Neuronal stem cell (in vitro differentiated cells): ENCODE data around the gene PRTG.

ENCODE experiments used
- DNase-seq: peaks from one replicate; pipeline ENCODE4 v3.0.0-alpha.2; 2013; ENCODE audit warnings: low spot score
- H2AFZ ChIP-seq: one replicate; pipeline ENCODE4 v1.6.1; 2013; ENCODE audit warnings: mild to moderate bottlenecking, low read length, inconsistent platforms
- H2AK5ac ChIP-seq: 2 replicates; pipeline ENCODE4 v1.6.1; 2013; ENCODE audit warnings: low read depth, mild to moderate bottlenecking, inconsistent platforms, low read length, moderate library complexity, mixed read lengths
- H2BK120ac ChIP-seq: 2 replicates; pipeline ENCODE4 v1.6.1; 2013; ENCODE audit warnings: low read depth, mild to moderate bottlenecking, inconsistent platforms, low read length, moderate library complexity, mixed read lengths
- H2BK12ac ChIP-seq: one replicate; pipeline ENCODE4 v1.6.1; 2013; ENCODE audit warnings: low read length, inconsistent platforms
- H2BK15ac ChIP-seq: 2 replicates; pipeline ENCODE4 v1.6.1; 2013; ENCODE audit warnings: mild to moderate bottlenecking, low read length, inconsistent platforms, mixed read lengths
- H2BK5ac ChIP-seq: one replicate; pipeline ENCODE4 v1.6.1; 2013; ENCODE audit warnings: inconsistent platforms, mild to moderate bottlenecking, low read length, moderate library complexity
- H3K14ac ChIP-seq: one replicate; pipeline ENCODE4 v1.6.1; 2013; ENCODE audit warnings: low read length, inconsistent platforms
- H3K18ac ChIP-seq: 2 replicates; pipeline ENCODE4 v1.6.1; 2013; ENCODE audit warnings: low read length, inconsistent platforms
- H3K23ac ChIP-seq: 2 replicates; pipeline ENCODE4 v1.6.1; 2013; ENCODE audit warnings: low read depth, mild to moderate bottlenecking, mixed read lengths, low read length, inconsistent platforms; ENCODE audit not compliant: poor library complexity
- H3K27ac ChIP-seq: replicated peaks from 3 replicates; pipeline ENCODE4 v1.5.1; 2013; ENCODE audit warnings: low read length, inconsistent platforms
- H3K27me3 ChIP-seq, 3 experiments: 2 replicates each; pipeline ENCODE4 v1.6.1; 2013; ENCODE audit warnings: low read length in 3 of 3, mild to moderate bottlenecking in 2 of 3, inconsistent platforms in 1 of 3, low read depth in 1 of 3, mixed read lengths in 1 of 3, moderate library complexity in 1 of 3; ENCODE audit not compliant: control insufficient read depth in 3 of 3, insufficient read depth in 3 of 3
- H3K36me3 ChIP-seq, 2 donors: replicated peaks in 1 of 2; 2 replicates each; pipeline ENCODE4 v1.6.1; 2013; ENCODE audit warnings: low read length in 2 of 2; ENCODE audit not compliant: control insufficient read depth in 2 of 2, insufficient read depth in 2 of 2
- H3K4ac ChIP-seq: 2 replicates; pipeline ENCODE4 v1.6.1; 2013; ENCODE audit warnings: inconsistent platforms, mild to moderate bottlenecking, low read length, moderate library complexity
- H3K4me1 ChIP-seq, 2 donors: 1 replicate in 1 of 2; 2 replicates in 1 of 2; pipeline ENCODE4 v1.6.1; 2013; ENCODE audit warnings: low read length in 2 of 2, low read depth in 1 of 2; ENCODE audit not compliant: control insufficient read depth in 2 of 2, insufficient read depth in 1 of 2
- H3K4me2 ChIP-seq: one replicate; pipeline ENCODE4 v1.6.1; 2013; ENCODE audit warnings: mild to moderate bottlenecking, low read length, inconsistent platforms; ENCODE audit not compliant: insufficient read depth, poor library complexity, severe bottlenecking
- H3K4me3 ChIP-seq, 2 donors: 2 replicates each; pipeline ENCODE4 v1.5.1; 2013; ENCODE audit warnings: low read length in 2 of 2, mild to moderate bottlenecking in 2 of 2, inconsistent platforms in 1 of 2, moderate library complexity in 1 of 2
- H3K79me1 ChIP-seq: one replicate; pipeline ENCODE4 v1.6.1; 2013; ENCODE audit warnings: low read depth, mild to moderate bottlenecking, inconsistent platforms, low read length, moderate library complexity
- H3K9ac ChIP-seq: one replicate; pipeline ENCODE4 v1.6.1; 2013; ENCODE audit warnings: mild to moderate bottlenecking, low read depth, low read length, inconsistent platforms; ENCODE audit not compliant: poor library complexity
- H3K9me3 ChIP-seq, 2 donors: replicated peaks in 1 of 2; 2 replicates each; pipeline versions ENCODE3 to v1.6.1; 2013; ENCODE audit warnings: low read length in 2 of 2, mild to moderate bottlenecking in 2 of 2, inconsistent platforms in 1 of 2, low read depth in 1 of 2, mixed read lengths in 1 of 2, moderate library complexity in 1 of 2; ENCODE audit not compliant: control insufficient read depth in 2 of 2, insufficient read depth in 1 of 2
- H4K8ac ChIP-seq: one replicate; pipeline ENCODE4 v1.6.1; 2013; ENCODE audit warnings: low read depth, mild to moderate bottlenecking, inconsistent platforms, low read length, moderate library complexity
- H4K91ac ChIP-seq: one replicate; pipeline ENCODE4 v1.6.1; 2013; ENCODE audit warnings: low read length, low read depth, mild to moderate bottlenecking, inconsistent platforms; ENCODE audit not compliant: poor library complexity
- WGBS, 2 donors: extraction: QIAGEN DNeasy Blood & Tissue Kit; methylation state at CpG; one replicate each; pipeline ENCODE4 v1.1.7; 2013; ENCODE audit warnings: missing lambda C conversion rate in 2 of 2, mixed read lengths in 1 of 2; ENCODE audit not compliant: insufficient read length in 2 of 2, insufficient replicate concordance in 1 of 2; ENCODE audit errors: extremely low coverage in 2 of 2; 5-methylcytosine and 5-hydroxymethylcytosine counted together

Gene PRTG

GRCh38 chr15:55638764-55639163 lies 104.2 kb downstream of the PRTG start:
- Histone ChIP-seq H3K9ac (no peak overlapping the region), H2BK5ac (no peak overlapping the region), H3K4ac (no peak overlapping the region), H3K27ac (no peak overlapping the region), H2BK120ac (no peak overlapping the region), H2BK12ac (no peak overlapping the region), H3K36me3 (peaks cover 38 to 97% of the 10 kb centered on the region in 2 donors), H3K4me3 (no peak overlapping the region), H3K14ac (no peak overlapping the region), H3K23ac (no peak overlapping the region), H4K8ac (no peak overlapping the region), H3K79me1 (no peaks in the 10 kb centered on the region), H2BK15ac (no peak overlapping the region), H3K4me1 (no peaks in the 10 kb centered on the region), H2AK5ac (no peak overlapping the region), H3K18ac (no peak overlapping the region), H4K91ac (no peak overlapping the region), H3K27me3 (no peaks in the 10 kb centered on the region), H2AFZ (no peak overlapping the region), H3K9me3 (no peaks in the 10 kb centered on the region), H3K4me2 (no peak overlapping the region)
- WGBS, 2 donors, result no CpG with 5 or more reads among the region's 1 CpG
- no peak for DNase-seq

DNA sequence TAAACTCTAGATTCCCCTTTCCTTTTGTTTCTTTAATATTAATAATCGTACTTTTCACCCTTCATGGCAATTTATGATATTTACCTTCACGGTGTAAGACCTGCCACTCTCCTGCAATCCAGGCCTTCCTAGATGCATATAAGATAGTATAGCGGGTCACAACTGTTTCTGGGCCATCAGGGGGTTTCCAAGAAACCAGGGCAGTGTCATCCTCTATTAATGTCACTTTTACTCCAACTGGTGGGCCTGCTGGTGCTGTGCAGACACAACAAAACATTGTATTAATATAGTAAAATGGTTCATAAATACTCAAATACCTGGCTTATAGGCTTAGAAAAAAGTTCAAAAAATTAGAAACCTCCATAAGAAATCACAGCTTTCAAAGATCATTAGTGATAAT lies 105.9 kb downstream of the PRTG start:
- no peaks in the 10 kb centered on the region for H3K4me1 ChIP-seq
- H2AK5ac ChIP-seq, result no peak overlapping the region
- H3K4ac ChIP-seq, result no peak overlapping the region
- no peak overlapping the region for H3K14ac ChIP-seq
- no peak overlapping the region for H3K9ac ChIP-seq
- no peak overlapping the region for H3K23ac ChIP-seq
- no peak overlapping the region for H3K4me3 ChIP-seq
- H4K91ac ChIP-seq, result no peak overlapping the region
- H3K36me3 ChIP-seq, result peaks cover 42 to 97% of the 10 kb centered on the region in 2 donors
- no peak overlapping the region for H2BK120ac ChIP-seq
- no peak overlapping the region for H2BK12ac ChIP-seq
- H2BK15ac ChIP-seq, result no peak overlapping the region
- no peaks in the 10 kb centered on the region for H3K79me1 ChIP-seq
- WGBS, 2 donors, result 100% methylated on average over 1 of the region's 3 CpGs; no CpG with 5 or more reads in 1 of the 2 donors
- H3K4me2 ChIP-seq, result no peak overlapping the region
- H2BK5ac ChIP-seq, result no peak overlapping the region
- H3K18ac ChIP-seq, result no peak overlapping the region
- H3K9me3 ChIP-seq, result no peaks in the 10 kb centered on the region
- DNase-seq, result no peak
- no peak overlapping the region for H4K8ac ChIP-seq
- H3K27ac ChIP-seq, result no peak overlapping the region
- no peak overlapping the region for H2AFZ ChIP-seq
- H3K27me3 ChIP-seq, result no peaks in the 10 kb centered on the region

- no CpG with 5 or more reads among the region's 1 CpG for WGBS, 2 donors
- Histone ChIP-seq H2AFZ (no peak overlapping the region), H2AK5ac (no peak overlapping the region), H3K14ac (no peak overlapping the region), H3K4me1 (no peaks in the 10 kb centered on the region), H4K91ac (no peak overlapping the region), H2BK15ac (no peak overlapping the region), H3K4ac (no peak overlapping the region), H3K4me3 (no peak overlapping the region), H2BK120ac (no peak overlapping the region), H3K18ac (no peak overlapping the region), H2BK5ac (no peak overlapping the region), H2BK12ac (no peak overlapping the region), H3K79me1 (no peaks in the 10 kb centered on the region), H3K23ac (no peak overlapping the region), H3K9ac (no peak overlapping the region), H4K8ac (no peak overlapping the region), H3K36me3 (peaks cover 34 to 98% of the 10 kb centered on the region in 2 donors), H3K9me3 (no peaks in the 10 kb centered on the region), H3K27me3 (no peaks in the 10 kb centered on the region), H3K27ac (no peak overlapping the region), H3K4me2 (no peak overlapping the region)
- DNase-seq, result no peak
Observed at GRCh38 chr15:55633731-55634130, 109.2 kb downstream of the PRTG start.

- no peak overlapping the region for H3K4me2 ChIP-seq
- no peak overlapping the region for H3K18ac ChIP-seq
- H2BK12ac ChIP-seq, result no peak overlapping the region
- H3K79me1 ChIP-seq, result no peaks in the 10 kb centered on the region
- H2BK15ac ChIP-seq, result no peak overlapping the region
- H3K9ac ChIP-seq, result no peak overlapping the region
- no peak overlapping the region for H3K27ac ChIP-seq
- no peaks in the 10 kb centered on the region for H3K4me1 ChIP-seq
- H4K91ac ChIP-seq, result no peak overlapping the region
- H3K9me3 ChIP-seq, result no peaks in the 10 kb centered on the region
- no peak overlapping the region for H2AK5ac ChIP-seq
- no peak overlapping the region for H4K8ac ChIP-seq
- H2BK120ac ChIP-seq, result no peak overlapping the region
- H3K14ac ChIP-seq, result no peak overlapping the region
- H3K23ac ChIP-seq, result no peak overlapping the region
- H2BK5ac ChIP-seq, result no peak overlapping the region
- no peak overlapping the region for H3K4ac ChIP-seq
- H2AFZ ChIP-seq, result no peak overlapping the region
- no peaks in the 10 kb centered on the region for H3K27me3 ChIP-seq
- no CpG with 5 or more reads among the region's 2 CpGs for WGBS, 2 donors
- no peak overlapping the region for H3K4me3 ChIP-seq
- no peak for DNase-seq
- H3K36me3 ChIP-seq, result peaks cover 41 to 98% of the 10 kb centered on the region in 2 donors
Observed at GRCh38 chr15:55632434-55632833, 110.5 kb downstream of the PRTG start.
